GM12874 (cell line): ENCODE results near the gene ALOX15.

Source experiments
- CTCF ChIP-seq: IDR thresholded peaks from 2 replicates; pipeline ENCODE4 v1.5.1; 2011; ENCODE audit warnings: low read depth, mild to moderate bottlenecking, control low read depth, low read length, moderate library complexity; ENCODE audit not compliant: insufficient read depth

ALOX15 gene

GRCh38 chr17:4674685-4674998, 33.2 kb upstream of the ALOX15 start:
- TF ChIP-seq CTCF: no peak

GRCh38 chr17:4673986-4674684, 32.7 kb upstream of the ALOX15 start:
- no peak for TF ChIP-seq CTCF

- TF ChIP-seq CTCF: no peak
Measured at GRCh38 chr17:4673169-4673568, 31.7 kb upstream of the ALOX15 start.

- no peak for TF ChIP-seq CTCF
Measured at GRCh38 chr17:4672751-4673150, 31.3 kb upstream of the ALOX15 start.

- no peak for TF ChIP-seq CTCF
Measured at GRCh38 chr17:4672055-4672630, 30.7 kb upstream of the ALOX15 start.

- TF ChIP-seq CTCF: no peak
Measured at GRCh38 chr17:4667166-4667565, 25.7 kb upstream of the ALOX15 start.

GRCh38 chr17:4666296-4666695, 24.8 kb upstream of the ALOX15 start:
- TF ChIP-seq CTCF: no peak
